ENCODE results near the gene PLPPR2. TPM values are rescaled to one million over a fixed set of nuclear protein-coding genes. Genes with fewer than 3 reads are reported as not detected.
"Not testable (repeated sequence)": the region's sequence is repeated elsewhere in the genome, so short reads cannot be mapped to it uniquely, and the experiment has no call there.

Gene PLPPR2
- total RNA-seq, 1 donor from 2014 or later, result 10.6 TPM

DNA sequence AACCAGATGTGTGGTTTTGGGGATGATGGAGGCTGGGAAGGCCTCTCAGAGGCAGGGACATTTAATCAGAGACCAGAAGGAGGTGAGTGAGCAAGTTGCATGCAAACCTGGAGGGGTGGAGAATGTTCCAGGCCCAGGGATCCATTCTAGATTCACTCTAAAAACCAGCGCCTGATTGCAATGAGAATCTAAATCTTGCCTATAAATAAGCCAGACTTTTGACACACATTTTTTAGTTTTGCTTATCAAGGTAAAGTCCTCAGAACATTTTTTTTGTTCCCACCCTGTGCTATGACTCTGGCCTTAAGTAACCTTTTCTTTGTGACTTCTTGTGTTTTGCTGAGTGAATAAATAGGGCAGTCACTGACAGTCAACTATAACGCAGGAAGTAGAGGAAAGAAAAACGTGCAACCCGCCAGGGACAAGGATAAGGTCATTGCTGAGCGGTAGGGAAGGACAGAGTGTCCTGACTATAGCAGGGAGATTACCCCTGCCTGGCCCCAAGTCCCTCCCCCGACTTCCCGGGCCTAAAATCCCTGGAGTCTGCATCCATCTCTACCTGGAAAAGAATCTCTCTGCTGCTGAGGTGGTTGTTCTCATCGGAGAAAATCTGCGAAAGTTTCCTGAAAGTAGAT, 49.5 kb downstream of the PLPPR2 start:
- H3K27ac ChIP-seq (replicated peaks), result peak overlapping the region; percentile 63
- DNase-seq, result no peak
- H3K36me3 ChIP-seq, result peaks cover 2% of the 10 kb centered on the region
- TF ChIP-seq, protein P1, sequence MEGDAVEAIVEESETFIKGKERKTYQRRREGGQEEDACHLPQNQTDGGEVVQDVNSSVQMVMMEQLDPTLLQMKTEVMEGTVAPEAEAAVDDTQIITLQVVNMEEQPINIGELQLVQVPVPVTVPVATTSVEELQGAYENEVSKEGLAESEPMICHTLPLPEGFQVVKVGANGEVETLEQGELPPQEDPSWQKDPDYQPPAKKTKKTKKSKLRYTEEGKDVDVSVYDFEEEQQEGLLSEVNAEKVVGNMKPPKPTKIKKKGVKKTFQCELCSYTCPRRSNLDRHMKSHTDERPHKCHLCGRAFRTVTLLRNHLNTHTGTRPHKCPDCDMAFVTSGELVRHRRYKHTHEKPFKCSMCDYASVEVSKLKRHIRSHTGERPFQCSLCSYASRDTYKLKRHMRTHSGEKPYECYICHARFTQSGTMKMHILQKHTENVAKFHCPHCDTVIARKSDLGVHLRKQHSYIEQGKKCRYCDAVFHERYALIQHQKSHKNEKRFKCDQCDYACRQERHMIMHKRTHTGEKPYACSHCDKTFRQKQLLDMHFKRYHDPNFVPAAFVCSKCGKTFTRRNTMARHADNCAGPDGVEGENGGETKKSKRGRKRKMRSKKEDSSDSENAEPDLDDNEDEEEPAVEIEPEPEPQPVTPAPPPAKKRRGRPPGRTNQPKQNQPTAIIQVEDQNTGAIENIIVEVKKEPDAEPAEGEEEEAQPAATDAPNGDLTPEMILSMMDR (IDR thresholded peaks at IDR 0.05; ENCODE audit: borderline replicate concordance), result no peak
- no peaks in the 10 kb centered on the region for H3K9me3 ChIP-seq (replicated peaks)
- peaks cover 17% of the 10 kb centered on the region for H3K4me1 ChIP-seq
- intact Hi-C loops (cut with micrococcal nuclease), result no loop called here
- peaks cover 37% of the 10 kb centered on the region for H3K27me3 ChIP-seq (ENCODE audit: low read depth)
- no peak overlapping the region for H3K4me3 ChIP-seq

- TF ChIP-seq, protein P1 (IDR thresholded peaks at IDR 0.05; ENCODE audit: borderline replicate concordance), result peak; percentile 55
- intact Hi-C loops (cut with micrococcal nuclease), result no loop called here
- H3K4me3 ChIP-seq, result no peak overlapping the region
- peaks cover 2% of the 10 kb centered on the region for H3K36me3 ChIP-seq
- H3K27ac ChIP-seq (replicated peaks), result no peak overlapping the region
- H3K9me3 ChIP-seq (replicated peaks), result no peaks in the 10 kb centered on the region
- DNase-seq, result no peak
- H3K4me1 ChIP-seq, result peaks cover 17% of the 10 kb centered on the region
- peaks cover 50% of the 10 kb centered on the region for H3K27me3 ChIP-seq (ENCODE audit: low read depth)
Observed at GRCh38 chr19:11405846-11406643, 50.8 kb downstream of the PLPPR2 start.

GRCh38 chr19:11406703-11407236, 51.5 kb downstream of the PLPPR2 start:
- intact Hi-C loops (cut with micrococcal nuclease); H3K4me3 ChIP-seq; H3K9me3 ChIP-seq (replicated peaks); H3K36me3 ChIP-seq; H3K27ac ChIP-seq (replicated peaks); DNase-seq: not testable (repeated sequence)
- peaks cover 55% of the 10 kb centered on the region for H3K27me3 ChIP-seq (ENCODE audit: low read depth)
- H3K4me1 ChIP-seq, result peaks cover 17% of the 10 kb centered on the region

GRCh38 chr19:11408591-11408990, 53.4 kb downstream of the PLPPR2 start:
- TF ChIP-seq, protein P1 (IDR thresholded peaks at IDR 0.05; ENCODE audit: borderline replicate concordance), result no peak
- intact Hi-C loops (cut with micrococcal nuclease), result no loop called here
- DNase-seq, result no peak
- Histone ChIP-seq H3K27ac (replicated peaks) (no peak overlapping the region), H3K36me3 (no peaks in the 10 kb centered on the region), H3K9me3 (replicated peaks) (no peaks in the 10 kb centered on the region), H3K27me3 (ENCODE audit: low read depth) (peaks cover 55% of the 10 kb centered on the region), H3K4me1 (peaks cover 17% of the 10 kb centered on the region), H3K4me3 (no peak overlapping the region)

GRCh38 chr19:11410682-11411081, 55.5 kb downstream of the PLPPR2 start:
- Histone ChIP-seq H3K9me3 (replicated peaks) (no peaks in the 10 kb centered on the region), H3K4me3 (no peak overlapping the region), H3K4me1 (peaks cover 5% of the 10 kb centered on the region), H3K27ac (replicated peaks) (no peak overlapping the region), H3K36me3 (no peaks in the 10 kb centered on the region), H3K27me3 (ENCODE audit: low read depth) (peaks cover 63% of the 10 kb centered on the region)
- DNase-seq, result no peak
- TF ChIP-seq, protein P1 (IDR thresholded peaks at IDR 0.05; ENCODE audit: borderline replicate concordance), result no peak
- intact Hi-C loops (cut with micrococcal nuclease), result no loop called here

GRCh38 chr19:11414544-11414943, 59.3 kb downstream of the PLPPR2 start:
- TF ChIP-seq, protein P1 (IDR thresholded peaks at IDR 0.05; ENCODE audit: borderline replicate concordance), result no peak
- DNase-seq, result no peak
- peaks cover 65% of the 10 kb centered on the region for H3K27me3 ChIP-seq (ENCODE audit: low read depth)

More at GRCh38 chr19:11414544-11414943, 59.3 kb downstream of the PLPPR2 start:
- H3K4me3 ChIP-seq, result no peak overlapping the region
- no peak overlapping the region for H3K27ac ChIP-seq (replicated peaks)
- intact Hi-C loops (cut with micrococcal nuclease), result no loop called here
- H3K36me3 ChIP-seq, result no peaks in the 10 kb centered on the region
- peaks cover 13% of the 10 kb centered on the region for H3K4me1 ChIP-seq
- no peaks in the 10 kb centered on the region for H3K9me3 ChIP-seq (replicated peaks)

All from left ventricle myocardium inferior (tissue), 1 donor.